ENCODE data around the gene HJURP. TPM values are rescaled to one million over a fixed set of nuclear protein-coding genes. Genes with fewer than 3 reads are reported as not detected.

The HJURP gene
- total and polyA plus RNA-seq, 7 donors: 0.28 to 9.0 (median 1.5) TPM

- no peak for TF ChIP-seq POLR2A (IDR thresholded peaks at IDR 0.05)
- no peak for TF ChIP-seq EP300 (IDR thresholded peaks at IDR 0.05)
- no peak for TF ChIP-seq POLR2AphosphoS5 (IDR thresholded peaks at IDR 0.05)
- no peak for TF ChIP-seq CTCF (IDR thresholded peaks at IDR 0.05)
- no peak for DNase-seq
- Histone ChIP-seq H3K9me3 (no peaks in the 10 kb centered on the region), H3K27ac (no peak overlapping the region), H3K4me3 (no peak overlapping the region), H3K36me3 (no peaks in the 10 kb centered on the region), H3K27me3 (no peaks in the 10 kb centered on the region), H3K4me1 (no peaks in the 10 kb centered on the region)
- 96 to 97% methylated on average over 11 of the region's 11 CpGs for WGBS, 2 donors
- intact Hi-C loops (cut with DNase I): no loop called here
These were observed 13.2 kb downstream of the HJURP start for GRCh38 chr2:233841183-233841582.

GRCh38 chr2:233840520-233840919 lies 13.8 kb downstream of the HJURP start:
- Histone ChIP-seq H3K27ac (no peak overlapping the region), H3K36me3 (no peaks in the 10 kb centered on the region), H3K4me1 (no peaks in the 10 kb centered on the region), H3K4me3 (no peak overlapping the region), H3K9me3 (no peaks in the 10 kb centered on the region), H3K27me3 (no peaks in the 10 kb centered on the region)
- intact Hi-C loops (cut with DNase I): no loop called here
- no peak for TF ChIP-seq POLR2AphosphoS5 (IDR thresholded peaks at IDR 0.05)
- no peak for TF ChIP-seq CTCF (IDR thresholded peaks at IDR 0.05)
- TF ChIP-seq POLR2A (IDR thresholded peaks at IDR 0.05): no peak
- no peak for TF ChIP-seq EP300 (IDR thresholded peaks at IDR 0.05)
- DNase-seq: no peak
- WGBS, 2 donors: 95 to 96% methylated on average over 9 of the region's 9 CpGs

- no peaks in the 10 kb centered on the region for H3K27me3 ChIP-seq
- TF ChIP-seq EP300 (IDR thresholded peaks at IDR 0.05) (no peak), POLR2AphosphoS5 (IDR thresholded peaks at IDR 0.05) (no peak), CTCF (IDR thresholded peaks at IDR 0.05) (no peak), POLR2A (IDR thresholded peaks at IDR 0.05) (no peak)
- H3K27ac ChIP-seq: no peak overlapping the region
- H3K4me3 ChIP-seq: no peak overlapping the region
- intact Hi-C loops (cut with DNase I): no loop called here
- H3K4me1 ChIP-seq: no peaks in the 10 kb centered on the region
- no peaks in the 10 kb centered on the region for H3K36me3 ChIP-seq
- WGBS, 2 donors: 96 to 97% methylated on average over 10 of the region's 10 CpGs
- DNase-seq: no peak
- H3K9me3 ChIP-seq: no peaks in the 10 kb centered on the region
These were observed 14.9 kb downstream of the HJURP start for GRCh38 chr2:233839447-233839820.

- Histone ChIP-seq H3K4me1 (no peaks in the 10 kb centered on the region), H3K27ac (no peak overlapping the region), H3K4me3 (no peak overlapping the region), H3K36me3 (no peaks in the 10 kb centered on the region), H3K9me3 (no peaks in the 10 kb centered on the region), H3K27me3 (no peaks in the 10 kb centered on the region)
- intact Hi-C loops (cut with DNase I): no loop called here
- no peak for DNase-seq
- TF ChIP-seq POLR2A (IDR thresholded peaks at IDR 0.05) (no peak), CTCF (IDR thresholded peaks at IDR 0.05) (no peak), POLR2AphosphoS5 (IDR thresholded peaks at IDR 0.05) (no peak), EP300 (IDR thresholded peaks at IDR 0.05) (no peak)
- WGBS, 2 donors: 92 to 95% methylated on average over 12 of the region's 12 CpGs
These were observed 15.4 kb downstream of the HJURP start for GRCh38 chr2:233838726-233839446.

- Histone ChIP-seq H3K9me3 (no peaks in the 10 kb centered on the region), H3K36me3 (no peaks in the 10 kb centered on the region), H3K27me3 (no peaks in the 10 kb centered on the region), H3K4me1 (no peaks in the 10 kb centered on the region), H3K4me3 (no peak overlapping the region), H3K27ac (no peak overlapping the region)
- 84 to 88% methylated on average over 7 of the region's 7 CpGs for WGBS, 2 donors
- peak; percentile 33 for DNase-seq
- intact Hi-C loops (cut with DNase I): no loop called here
- TF ChIP-seq POLR2A (IDR thresholded peaks at IDR 0.05) (no peak), POLR2AphosphoS5 (IDR thresholded peaks at IDR 0.05) (no peak), CTCF (IDR thresholded peaks at IDR 0.05) (no peak), EP300 (IDR thresholded peaks at IDR 0.05) (no peak)
These were observed 16.1 kb downstream of the HJURP start for GRCh38 chr2:233838251-233838650.

Data from sigmoid colon (tissue), 7 donors.